AG20443 (cell line): ENCODE results near the gene MED15.
A peak's percentile ranks its signal among the peaks of the same experiment; 100 is the strongest.
"Not testable (repeated sequence)": the region's sequence is repeated elsewhere in the genome, so short reads cannot be mapped to it uniquely, and the experiment has no call there.

Experiments
- DNase-seq: peaks from one replicate; pipeline ENCODE4 v3.0.0; 2012; ENCODE audit warnings: low spot score, mixed read lengths

MED15 gene

DNA sequence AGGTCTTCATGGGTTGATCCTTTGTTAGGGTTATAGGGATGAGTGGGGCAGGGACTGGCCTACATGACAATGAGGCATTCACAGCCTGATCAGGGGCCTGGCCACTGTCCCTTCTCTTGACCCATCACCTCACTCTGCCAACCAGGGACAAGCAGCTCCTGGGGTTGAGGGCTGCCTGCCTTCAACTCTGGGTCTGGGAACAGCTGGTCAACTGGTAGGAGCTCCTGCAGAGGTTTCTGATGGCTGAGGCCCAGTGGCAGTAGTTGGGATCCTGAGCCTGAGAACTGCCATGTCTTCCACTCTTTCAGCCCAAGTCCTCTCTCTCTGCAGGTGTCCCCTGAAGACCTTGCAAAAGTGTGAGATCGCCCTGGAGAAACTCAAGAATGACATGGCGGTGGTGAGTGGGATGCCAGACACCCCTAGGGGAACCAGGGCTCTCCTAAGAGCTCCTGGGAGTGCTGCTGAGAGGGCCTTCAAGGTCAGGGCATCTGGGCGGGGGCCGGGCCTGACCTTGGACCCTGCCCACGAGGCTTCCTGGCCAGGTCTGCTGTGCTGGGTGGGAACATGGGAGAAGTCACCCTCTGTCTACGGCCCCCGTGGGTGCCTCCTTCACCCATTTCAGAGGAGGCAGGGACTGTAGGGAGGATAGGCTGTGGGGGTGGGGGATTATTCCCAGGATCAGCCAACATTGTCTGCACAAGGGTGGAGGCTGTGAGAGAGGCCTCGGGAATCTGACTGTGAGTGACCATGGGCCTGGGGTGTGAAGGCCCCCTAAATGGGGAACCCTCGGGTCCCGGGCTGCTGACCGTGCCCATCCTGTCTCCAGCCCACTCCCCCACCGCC, 76.8 kb downstream of the MED15 start:
- no peak for DNase-seq

DNA sequence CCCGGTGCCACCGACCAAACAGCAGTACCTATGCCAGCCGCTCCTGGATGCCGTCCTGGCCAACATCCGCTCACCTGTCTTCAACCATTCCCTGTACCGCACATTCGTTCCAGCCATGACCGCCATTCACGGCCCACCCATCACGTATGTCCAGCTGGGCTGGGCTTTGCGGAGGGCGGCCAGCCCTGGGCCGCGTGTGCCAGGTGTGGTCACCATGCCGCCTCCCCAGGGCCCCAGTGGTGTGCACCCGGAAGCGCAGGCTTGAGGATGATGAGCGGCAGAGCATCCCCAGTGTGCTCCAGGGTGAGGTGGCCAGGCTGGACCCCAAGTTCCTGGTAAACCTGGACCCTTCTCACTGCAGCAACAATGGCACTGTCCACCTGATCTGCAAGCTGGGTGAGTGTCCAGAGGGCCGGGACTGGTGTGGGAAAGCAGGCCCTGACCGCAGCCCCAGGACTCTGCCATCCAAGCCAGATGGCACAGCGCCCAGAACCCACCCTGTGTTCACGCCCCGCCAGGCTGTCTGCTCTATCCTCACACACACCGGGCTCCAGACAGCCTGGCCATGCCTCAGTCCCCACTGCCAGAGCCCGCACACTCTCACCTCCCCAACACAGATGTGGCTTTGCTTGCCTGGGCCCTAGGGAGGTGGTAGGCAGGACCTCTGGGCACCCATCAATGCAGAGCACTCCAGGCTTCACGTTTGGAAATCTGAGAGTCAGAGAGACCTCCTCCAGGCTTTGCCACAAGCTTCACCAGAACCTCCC, 77.6 kb downstream of the MED15 start:
- no peak for DNase-seq

DNA sequence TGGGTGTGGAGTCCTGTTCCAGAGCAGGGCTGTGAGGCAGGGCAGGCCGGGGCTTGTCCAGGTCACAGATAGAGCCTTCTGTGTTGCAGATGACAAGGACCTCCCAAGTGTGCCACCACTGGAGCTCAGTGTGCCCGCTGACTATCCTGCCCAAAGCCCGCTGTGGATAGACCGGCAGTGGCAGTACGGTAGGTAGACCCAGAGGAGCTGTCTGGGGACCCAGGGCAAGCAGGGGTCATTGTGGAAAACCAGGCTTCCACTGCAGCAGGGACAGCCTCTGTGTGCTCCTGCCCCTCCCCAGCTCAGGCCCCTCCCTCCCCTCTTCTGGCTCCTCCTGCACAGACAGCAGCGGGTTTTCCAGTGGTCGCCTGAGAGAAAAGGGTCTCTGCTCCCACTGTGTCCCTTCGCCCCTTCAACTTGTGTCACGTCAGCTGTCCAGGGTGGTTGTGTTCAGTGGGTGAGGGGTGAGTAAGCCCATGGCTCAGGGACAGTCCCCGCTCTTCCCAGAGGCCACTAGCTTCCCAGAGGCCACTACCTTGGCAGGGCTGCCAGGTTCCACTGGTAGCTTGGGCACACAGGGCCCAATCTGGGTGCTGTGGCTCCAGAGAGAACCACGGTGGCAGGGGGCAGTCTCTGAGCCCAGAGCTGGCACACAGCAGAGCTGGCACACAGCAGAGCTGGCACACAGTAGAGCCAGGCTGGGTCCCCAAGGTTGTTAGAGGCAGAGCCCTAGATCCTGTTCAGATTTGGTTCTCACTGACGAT, 78.4 kb downstream of the MED15 start:
- no peak for DNase-seq

DNA sequence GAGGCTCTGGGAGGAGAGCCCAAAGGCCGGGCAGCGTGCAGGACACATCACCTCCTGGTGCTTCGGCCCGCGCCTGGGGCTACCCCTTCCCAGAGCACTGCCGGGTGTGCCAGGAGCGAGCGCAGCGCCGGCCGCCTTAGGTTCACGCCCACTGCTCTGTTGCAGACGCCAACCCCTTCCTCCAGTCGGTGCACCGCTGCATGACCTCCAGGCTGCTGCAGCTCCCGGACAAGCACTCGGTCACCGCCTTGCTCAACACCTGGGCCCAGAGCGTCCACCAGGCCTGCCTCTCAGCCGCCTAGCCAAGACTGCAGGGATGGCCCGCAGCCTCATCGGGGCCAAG, 79.0 kb downstream of the MED15 start:
- no peak for DNase-seq

DNA sequence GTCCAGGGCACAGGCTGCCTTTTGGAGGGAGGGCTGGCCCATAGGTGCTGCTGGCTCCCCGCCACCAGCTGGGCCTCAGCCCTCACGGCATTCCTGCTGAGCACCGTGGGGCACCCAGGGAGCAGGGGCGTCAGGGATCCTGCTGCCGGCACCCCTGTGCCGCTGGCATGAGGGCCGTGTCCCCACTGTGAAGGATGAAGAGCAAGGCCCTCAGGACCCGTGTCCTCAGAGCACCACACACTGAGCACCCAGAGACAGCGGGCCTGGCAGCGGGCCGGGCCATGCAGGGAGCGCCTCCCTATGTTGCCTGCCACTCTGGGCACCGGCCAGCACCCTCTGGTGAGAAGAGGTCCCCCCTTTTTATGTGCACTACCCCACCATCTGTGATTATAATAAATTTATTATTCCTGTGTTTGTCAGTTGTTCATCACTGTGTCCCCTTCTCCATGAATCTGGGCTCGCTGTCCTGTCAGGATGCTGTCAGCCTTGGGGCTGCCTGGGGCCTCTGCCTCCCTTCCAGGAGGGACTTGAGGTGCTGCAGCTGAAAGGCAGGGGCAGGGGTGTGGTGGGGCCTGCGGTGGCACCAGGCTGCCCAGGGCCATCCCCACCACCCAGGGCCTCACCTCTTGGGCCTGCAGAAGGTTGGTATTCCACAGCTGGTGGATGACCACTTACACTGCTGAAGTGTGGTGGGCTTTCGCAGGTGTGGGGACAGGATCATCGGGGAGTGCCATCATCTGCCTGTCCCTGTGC, 80.0 kb downstream of the MED15 start:
- no peak for DNase-seq

DNA sequence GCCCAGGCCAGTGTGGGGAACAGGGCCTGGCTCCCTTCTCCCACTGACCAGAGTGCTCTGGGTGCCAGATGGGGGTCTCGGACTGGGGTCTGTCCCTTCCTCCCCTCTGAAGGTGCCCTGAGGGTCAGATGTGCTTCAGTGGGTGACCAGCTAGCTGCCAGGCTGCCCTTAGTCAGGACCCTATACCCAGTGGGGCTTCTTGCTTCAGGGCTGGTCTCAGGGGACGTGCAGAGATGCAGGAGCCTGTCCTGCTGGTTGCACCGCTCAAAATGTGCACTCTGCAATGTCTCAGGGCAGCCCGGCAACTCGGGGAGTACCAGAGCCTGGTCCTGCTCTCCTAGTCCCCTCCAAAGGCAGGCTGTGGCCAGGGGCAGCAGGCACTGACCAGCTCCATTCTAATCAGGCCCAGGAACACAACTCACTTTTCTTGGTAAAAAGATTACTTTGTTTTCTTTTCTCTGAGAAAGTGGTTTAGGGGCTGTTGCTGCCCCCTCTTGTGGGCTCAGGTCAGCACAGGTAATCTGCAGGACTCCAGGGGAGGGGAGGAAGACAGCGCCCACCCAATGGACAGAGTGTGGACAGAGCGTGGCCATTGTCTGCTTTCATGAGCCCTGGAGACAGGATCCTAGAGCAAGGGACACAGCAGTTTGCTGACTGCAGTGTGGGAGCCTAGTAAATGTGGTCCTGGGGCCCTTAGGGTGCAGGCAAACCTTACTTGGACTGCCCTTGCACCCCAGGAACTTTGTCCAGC, 80.9 kb downstream of the MED15 start:
- DNase-seq, result no peak

DNA sequence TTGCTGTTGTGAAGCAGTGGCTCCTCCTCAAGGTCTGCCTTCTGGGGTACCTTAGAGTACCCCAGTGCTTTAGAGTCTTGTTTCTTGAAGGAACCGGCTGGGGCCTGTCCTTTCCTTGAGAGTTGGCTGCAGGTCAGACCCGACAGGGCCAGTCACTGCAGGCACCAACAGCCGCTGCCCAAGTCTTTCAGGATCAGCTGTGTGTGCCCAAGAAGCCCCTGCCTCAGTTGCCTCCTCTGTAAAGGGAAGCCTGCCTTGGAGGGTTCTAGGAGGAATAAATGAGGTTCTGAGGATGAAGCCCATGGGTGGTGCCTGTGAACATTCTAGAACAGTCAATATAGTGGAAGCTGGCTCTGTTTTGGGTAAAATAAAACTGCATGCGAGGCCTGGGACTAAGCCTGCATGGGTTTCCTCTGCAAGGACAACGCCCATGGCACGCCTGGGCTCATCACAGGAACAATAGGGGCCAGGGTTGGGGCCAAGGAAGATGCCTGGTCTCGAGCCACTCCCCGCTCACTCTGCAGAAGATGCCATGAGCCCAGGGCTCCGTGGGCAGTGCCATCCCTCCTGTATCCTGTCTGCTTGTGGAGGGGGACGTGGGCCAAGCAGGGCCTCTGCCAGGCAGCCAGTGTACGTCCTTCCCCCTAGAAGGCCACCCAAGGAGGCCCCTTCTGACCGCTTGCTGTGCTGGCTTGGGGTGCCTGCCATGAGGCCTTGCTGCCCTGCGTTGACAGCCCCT, 81.6 kb downstream of the MED15 start:
- no peak for DNase-seq

DNA sequence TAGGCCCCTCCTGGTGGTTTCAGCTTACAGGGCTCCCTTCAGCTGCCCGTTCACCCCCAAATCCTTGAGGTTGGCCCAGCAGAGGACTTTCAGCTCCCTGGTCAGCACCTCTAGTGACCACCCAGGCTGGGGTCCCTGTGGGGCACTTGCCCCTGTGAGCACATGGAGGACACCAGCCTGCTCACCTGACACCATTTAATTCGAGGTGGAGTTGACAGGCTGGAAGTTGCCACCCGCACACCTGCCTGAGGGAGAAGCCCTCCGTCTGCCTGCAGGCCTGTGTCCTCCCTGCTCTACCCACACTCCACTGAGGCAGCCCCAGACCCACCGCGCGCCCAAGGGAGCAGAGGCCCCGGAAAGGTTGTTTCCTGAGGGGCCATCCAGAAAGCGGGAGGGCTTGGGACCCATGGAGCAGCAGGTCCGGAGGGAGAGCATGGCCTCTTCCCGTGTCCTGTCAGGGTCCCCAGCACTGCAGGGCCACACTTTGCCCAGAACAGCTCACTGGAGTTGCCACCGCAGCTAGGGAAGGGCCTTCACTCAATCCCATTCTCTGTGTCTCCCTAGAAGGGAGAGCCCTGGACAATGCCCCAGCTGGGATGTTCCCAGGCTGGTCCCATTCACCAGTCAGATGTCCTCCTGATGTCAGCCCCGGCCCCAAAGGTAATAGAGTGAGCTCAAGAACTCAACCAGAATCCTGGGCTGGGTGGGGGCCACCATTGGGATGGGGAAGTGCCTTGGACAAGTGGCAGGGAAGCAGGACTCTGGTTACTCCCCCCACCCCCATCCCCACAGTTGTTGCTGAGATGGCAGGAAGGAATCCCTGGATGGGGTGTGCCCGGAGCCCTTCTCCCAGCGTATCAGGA, 82.4 kb downstream of the MED15 start:
- DNase-seq, result no peak

DNA sequence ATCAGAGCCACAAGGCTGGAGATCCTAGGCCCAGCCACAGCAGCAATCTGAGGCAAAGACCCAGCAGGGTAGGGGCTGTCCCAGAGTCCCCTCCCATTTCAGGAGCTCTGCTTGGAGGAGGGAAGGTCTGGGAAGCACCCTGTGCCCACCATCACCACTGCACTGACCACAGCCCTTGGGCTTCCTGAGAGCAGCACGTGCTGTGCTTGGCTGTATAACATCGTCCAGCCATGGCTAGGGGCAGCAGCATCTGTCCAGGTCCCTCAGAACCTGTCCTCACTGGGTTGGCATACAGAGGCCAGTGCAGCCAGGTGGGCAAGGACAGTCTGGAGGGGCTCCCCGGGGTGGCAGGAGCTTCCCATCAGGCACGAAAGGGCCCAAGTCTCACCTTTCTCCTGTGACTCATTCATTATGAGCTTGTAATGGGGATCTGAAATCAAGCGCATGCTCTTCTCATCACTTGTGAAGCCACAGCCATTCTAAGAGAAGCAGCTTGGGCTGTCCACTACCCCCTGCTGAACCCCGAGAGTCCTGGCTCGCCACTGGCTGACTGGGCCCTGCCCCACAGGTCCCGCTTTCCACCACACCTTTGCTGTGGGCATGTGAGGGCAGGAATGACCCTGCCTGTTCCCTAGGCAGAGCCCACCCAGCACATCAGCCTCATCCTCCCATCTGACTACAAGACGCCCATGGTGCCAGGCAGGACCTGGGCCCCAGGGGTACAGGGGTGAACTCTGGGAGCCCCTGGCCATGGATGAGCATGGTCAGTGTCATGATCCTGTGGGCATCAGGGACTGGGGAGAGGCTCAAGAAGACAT, 83.3 kb downstream of the MED15 start:
- DNase-seq, result no peak

DNA sequence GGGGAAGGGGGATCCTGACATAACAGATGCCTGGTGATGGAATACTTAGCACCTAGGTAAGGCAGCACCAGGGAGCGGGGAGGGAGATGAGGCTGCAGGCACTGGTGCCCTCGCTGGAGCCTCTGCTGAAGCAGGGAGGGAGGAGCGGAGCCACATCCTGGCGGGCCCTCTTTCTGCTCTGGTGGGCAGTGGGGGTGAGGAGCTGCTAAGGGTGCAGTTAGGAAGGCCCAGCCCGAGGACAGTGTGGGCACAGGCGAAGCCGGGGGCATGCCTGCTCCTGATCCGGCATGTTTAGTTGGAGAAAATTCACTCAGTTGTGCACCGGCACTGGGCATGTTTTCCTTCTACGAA, 83.9 kb downstream of the MED15 start:
- DNase-seq, result no peak

DNA sequence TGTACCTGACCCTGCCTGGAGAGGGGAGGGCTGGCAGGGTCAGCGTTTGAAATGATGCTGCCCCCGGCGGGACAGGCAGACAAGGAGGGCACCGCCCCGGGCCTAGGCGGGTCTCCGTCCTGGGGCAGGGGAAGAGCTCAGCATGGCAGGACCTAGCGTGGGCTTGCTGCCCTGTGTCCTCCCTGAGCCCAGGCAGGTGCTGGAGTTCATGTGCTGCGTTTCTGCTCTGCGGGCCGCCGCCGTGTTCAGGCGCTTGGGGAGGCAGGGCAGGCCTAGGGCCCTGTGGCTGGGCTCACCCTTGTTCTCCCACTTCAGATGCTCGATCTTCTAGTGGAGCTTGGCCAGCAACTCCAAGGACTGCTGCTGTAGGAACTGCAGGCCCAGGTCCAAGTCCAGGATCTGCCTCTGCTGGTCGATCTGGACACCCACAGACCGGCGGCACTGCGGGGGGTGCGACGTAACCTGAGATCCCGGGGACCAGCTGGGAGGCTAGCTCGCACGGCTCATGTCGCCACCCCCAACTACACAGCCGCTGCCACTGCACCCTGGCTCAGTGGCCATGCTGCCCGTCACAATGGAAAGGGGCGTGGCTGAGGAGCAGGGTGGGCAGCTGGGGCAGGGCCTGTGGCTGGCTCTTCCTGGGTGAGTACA, 84.4 kb downstream of the MED15 start:
- DNase-seq, result peak; percentile 44

DNA sequence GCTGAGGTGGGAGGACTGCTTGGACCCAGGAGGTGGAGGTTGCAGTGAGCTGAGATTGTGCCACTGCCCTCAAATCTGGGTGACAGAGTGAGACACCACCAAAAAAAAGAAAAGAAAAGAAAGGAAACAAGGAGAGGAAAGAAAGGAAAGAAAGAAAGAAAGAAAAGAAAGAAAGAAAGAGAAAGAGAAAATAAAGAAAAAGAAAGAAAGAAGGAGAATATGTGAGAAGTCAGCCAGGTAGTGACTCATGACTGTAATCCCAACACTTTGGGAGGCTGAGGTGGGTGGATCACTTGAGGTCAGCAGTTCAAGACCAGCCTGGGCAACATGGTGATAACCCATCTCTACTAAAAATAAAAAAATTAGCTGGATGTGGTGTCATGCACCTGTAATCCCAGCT, 86.6 kb downstream of the MED15 start:
- DNase-seq, result not testable (repeated sequence)

DNA sequence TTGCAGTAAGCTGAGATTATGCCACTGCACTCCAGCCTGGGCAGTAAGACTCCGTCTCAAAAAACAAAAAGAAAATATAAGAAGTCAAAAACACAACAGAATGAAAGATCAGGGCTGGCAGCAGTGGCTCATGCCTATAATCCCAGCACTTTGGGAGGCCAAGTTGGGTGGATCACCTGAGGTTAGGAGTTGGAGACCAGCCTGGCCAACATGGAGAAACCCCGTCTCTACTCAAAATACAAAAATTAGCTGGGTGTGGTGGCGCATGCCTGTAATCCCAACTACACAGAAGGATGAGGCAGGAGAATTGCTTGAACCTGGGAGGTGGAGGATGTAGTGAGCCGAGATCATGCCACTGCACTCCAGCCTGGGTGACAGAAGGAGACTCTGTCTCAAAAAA, 87.1 kb downstream of the MED15 start:
- not testable (repeated sequence) for DNase-seq

DNA sequence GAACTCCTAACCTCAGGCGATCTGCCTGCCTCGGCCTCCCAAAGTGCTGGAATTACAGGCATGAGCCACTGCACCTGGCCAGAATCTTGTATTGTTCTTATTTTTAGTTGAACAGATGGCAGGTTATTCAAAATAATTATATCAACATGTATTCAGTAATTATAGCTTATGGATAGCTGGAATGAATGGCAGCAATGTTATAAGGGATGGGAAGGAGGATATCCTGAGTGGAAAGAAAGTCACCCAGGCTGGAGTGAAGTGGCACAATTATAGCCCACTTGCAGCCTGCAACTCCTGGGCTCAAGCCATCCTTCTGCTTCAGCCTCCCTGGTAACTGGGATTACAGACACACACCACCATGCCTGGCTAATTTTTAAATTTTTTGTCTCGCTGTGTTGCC, 88.1 kb downstream of the MED15 start:
- no peak for DNase-seq

DNA sequence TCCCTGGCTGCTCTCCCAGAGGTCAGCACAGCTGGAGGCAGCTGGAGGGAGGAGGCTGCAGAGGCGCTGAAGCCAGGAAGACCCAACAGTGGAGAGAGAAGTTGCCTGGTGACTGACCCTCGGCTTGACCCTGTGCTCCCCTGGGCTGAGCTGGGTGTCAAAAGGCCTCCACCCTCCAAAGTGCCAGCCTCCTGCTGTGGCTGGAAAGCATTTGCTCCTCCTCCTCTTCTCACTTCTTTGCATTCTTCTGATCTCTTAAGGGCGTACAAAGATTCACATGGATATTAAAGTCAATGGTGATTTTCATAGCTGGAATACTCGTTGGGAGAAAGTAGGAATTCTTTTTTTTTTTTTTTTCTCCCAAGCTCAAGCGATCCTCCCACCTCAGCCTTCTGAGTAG, 91.7 kb downstream of the MED15 start:
- DNase-seq, result no peak

DNA sequence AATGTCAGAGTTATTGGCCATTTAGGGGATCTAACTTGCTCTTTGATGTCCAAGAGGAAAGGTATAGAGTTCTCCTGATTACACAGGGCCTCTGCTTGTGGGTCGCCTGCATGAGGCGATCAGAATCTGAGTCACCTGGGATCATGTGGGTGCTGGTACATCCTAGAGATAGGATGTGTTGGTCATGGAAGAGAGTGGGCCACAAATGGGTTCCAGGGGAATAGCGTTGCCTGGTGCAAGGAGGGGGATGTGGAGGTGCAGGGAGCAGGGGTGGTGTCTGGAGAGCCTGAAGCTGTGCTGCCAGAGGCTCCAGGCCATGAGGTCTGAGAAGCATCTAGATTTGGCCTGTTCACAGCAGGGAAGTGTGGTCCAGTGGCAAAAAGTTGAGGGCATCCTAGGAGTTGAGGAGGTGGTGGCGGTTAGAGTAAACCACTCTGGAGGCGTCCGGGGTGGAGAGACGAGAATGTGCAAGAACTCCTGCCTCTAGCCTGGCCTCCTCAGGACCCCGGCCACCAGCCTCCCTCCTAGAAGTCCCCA, 92.8 kb downstream of the MED15 start:
- DNase-seq, result no peak

DNA sequence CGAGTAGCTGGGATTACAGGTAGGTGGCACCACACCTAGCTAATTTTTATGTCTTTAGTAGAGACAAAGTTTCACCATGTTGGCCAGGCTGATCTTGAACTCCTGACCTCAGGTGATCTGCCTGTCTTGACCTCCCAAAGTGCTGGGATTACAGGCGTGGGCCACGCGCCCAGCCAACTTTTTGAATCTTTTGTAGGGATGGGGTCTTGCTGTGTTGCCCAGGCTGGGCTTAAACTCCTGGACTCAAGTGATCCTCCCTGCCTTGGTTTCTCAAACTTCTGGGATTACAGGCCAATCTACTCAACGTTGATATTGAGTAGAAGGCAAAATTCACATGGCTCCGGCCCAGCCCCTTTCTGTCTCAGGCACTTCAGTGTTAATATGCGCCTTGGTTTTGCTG, 93.9 kb downstream of the MED15 start:
- DNase-seq, result no peak

DNA sequence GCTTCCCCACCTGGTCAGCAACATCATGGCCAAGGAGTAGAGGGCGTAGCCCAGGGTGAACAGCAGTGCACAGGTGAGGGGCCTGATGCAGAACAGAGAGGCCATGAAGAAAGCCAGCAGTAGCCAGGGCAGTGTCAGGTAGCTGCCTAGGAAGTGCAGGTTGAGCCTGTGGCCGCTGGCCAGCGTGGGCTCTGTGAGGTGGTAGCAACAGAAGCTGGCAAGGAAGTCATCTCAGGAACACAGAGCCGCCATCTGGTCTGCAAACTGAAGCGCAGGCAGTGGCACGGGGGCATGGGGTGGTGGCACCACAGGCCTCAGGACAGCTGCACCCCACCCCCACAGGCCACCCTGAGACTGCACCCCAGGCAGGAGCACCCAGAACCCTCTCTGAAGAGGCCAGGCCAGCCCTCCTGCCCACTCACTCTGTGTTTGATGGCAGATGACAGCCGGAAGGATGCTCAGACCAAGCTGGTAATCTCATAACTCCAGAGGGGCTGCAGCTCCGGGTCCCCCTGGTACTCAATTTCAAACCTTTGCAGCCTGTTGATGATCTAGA, 95.3 kb downstream of the MED15 start:
- DNase-seq, result no peak
